ENCODE data around the gene NOS1AP. TPM values are rescaled to one million over a fixed set of nuclear protein-coding genes. Genes with fewer than 3 reads are reported as not detected.

The NOS1AP gene
- total RNA-seq, 1 experiment from 2014 or later: 5.3 TPM

GRCh38 chr1:162136760-162137159 lies 67.3 kb downstream of the NOS1AP start (continued):
- TF ChIP-seq SP1 (IDR thresholded peaks at IDR 0.05; ENCODE audit: low read depth) (peak; percentile 67), SRF (IDR thresholded peaks at IDR 0.05; ENCODE audit: low read depth) (peak; percentile 40; the same call in 1 of the 2 replicates)

- intact Hi-C loops (cut with micrococcal nuclease): loop anchor here (5.0 kb wide), 1 partner anchor 65 kb away; no protein-coding TSS in a partner anchor
These were observed 67.9 kb downstream of the NOS1AP start for GRCh38 chr1:162137179-162137960.

More at GRCh38 chr1:162137179-162137960, 67.9 kb downstream of the NOS1AP start:
- H2AFZ ChIP-seq (ENCODE audit: low read depth, low read length, poor library complexity, severe bottlenecking): no peak overlapping the region
- H3K9me2 ChIP-seq (ENCODE audit: insufficient read depth): no peaks in the 10 kb centered on the region
- no peaks in the 10 kb centered on the region for H3K79me2 ChIP-seq (ENCODE audit: insufficient read depth, low read length)
- ATAC-seq: peak; percentile 13
- TF ChIP-seq SIN3A (IDR thresholded peaks at IDR 0.05; ENCODE audit: low read depth): no peak
- TF ChIP-seq ATF3 (IDR thresholded peaks at IDR 0.05): no peak
- no peak for TF ChIP-seq ZFX (IDR thresholded peaks at IDR 0.05)
- TF ChIP-seq EZH2 (IDR thresholded peaks at IDR 0.05): no peak
- TF ChIP-seq CEBPB (IDR thresholded peaks at IDR 0.05; ENCODE audit: low read depth): no peak
- no peak for TF ChIP-seq POLR2AphosphoS5 (IDR thresholded peaks at IDR 0.05; ENCODE audit: low read depth, low read length)
- no peak for TF ChIP-seq POLR2A (IDR thresholded peaks at IDR 0.05; ENCODE audit: borderline replicate concordance, extremely low read depth, insufficient read depth, insufficient read length)
- no peak for TF ChIP-seq YY1 (IDR thresholded peaks at IDR 0.05; ENCODE audit: extremely low read depth, insufficient replicate concordance, low read depth, low read length)
- TF ChIP-seq ZBTB33 (IDR thresholded peaks at IDR 0.05; ENCODE audit: extremely low read depth, insufficient replicate concordance, low read length): no peak
- TF ChIP-seq JUND (IDR thresholded peaks at IDR 0.05): no peak
- TF ChIP-seq ZNF274 (IDR thresholded peaks at IDR 0.05; ENCODE audit: low read depth, low read length): no peak
- TF ChIP-seq TCF7L2 (IDR thresholded peaks at IDR 0.05; ENCODE audit: borderline replicate concordance, extremely low read depth, insufficient read depth, insufficient read length): no peak
- TF ChIP-seq RAD21 (IDR thresholded peaks at IDR 0.05; ENCODE audit: low read depth): no peak
- no peak for TF ChIP-seq CBX3 (IDR thresholded peaks at IDR 0.05; ENCODE audit: low read depth)
- no peak for TF ChIP-seq CTCF (IDR thresholded peaks at IDR 0.05 in 2 of 3, conservative IDR thresholded peaks at IDR 0.05 in 1 of 3; ENCODE audit: borderline replicate concordance in 1 of 3, insufficient read depth in 1 of 3, low read depth in 2 of 3, low read length in 2 of 3)
- no peak for TF ChIP-seq FOSL1 (IDR thresholded peaks at IDR 0.05; ENCODE audit: low read depth)
- TF ChIP-seq SP1 (IDR thresholded peaks at IDR 0.05; ENCODE audit: low read depth): no peak
- peaks cover 69 to 86% of the 10 kb centered on the region in 2 experiments for H3K4me1 ChIP-seq (ENCODE audit: control insufficient read depth in 1 of 2, insufficient read depth in 2 of 2, low read length in 2 of 2)
- no peaks in the 10 kb centered on the region for H3K36me3 ChIP-seq (ENCODE audit: control insufficient read depth in 1 of 2, insufficient read depth in 2 of 2, low read length in 2 of 2)
- H3K27me3 ChIP-seq (ENCODE audit: insufficient read depth, low read length): no peaks in the 10 kb centered on the region
- BruUV-seq (replicated peaks): no TSS peak
- ChIA-PET POLR2A (no interaction called here), CTCF (no interaction called here), RAD21 (ENCODE audit: low non-redundant PET in 1 of 2, low total read pairs in 2 of 2, uncharacterized antibody in 2 of 2, unreplicated experiment in 2 of 2) (no interaction called here)
- H3K9ac ChIP-seq (ENCODE audit: low read length): peak overlapping the region; percentile 28
- H3K27ac ChIP-seq (ENCODE audit: low read depth, low read length): peak overlapping the region; percentile 60
- H3K4me2 ChIP-seq (ENCODE audit: low read length): peak overlapping the region; percentile 70
- H3K9me3 ChIP-seq (ENCODE audit: control insufficient read depth in 1 of 2, insufficient read depth in 1 of 2, low read depth in 1 of 2, low read length in 2 of 2): no peaks in the 10 kb centered on the region
- peak overlapping the region in 1 of 2 experiments; percentile 30; a peak in 2 of 4 replicates for H3K4me3 ChIP-seq (replicated peaks in 1 of 2; ENCODE audit: low read depth in 1 of 2, low read length in 2 of 2)
- H4K20me1 ChIP-seq (ENCODE audit: insufficient read depth): no peaks in the 10 kb centered on the region
- DNase-seq (ENCODE audit: low read depth, low spot score): no peak
